HG03066 (cell line): ENCODE results near the gene UBA7.
"Not testable (repeated sequence)": the region's sequence is repeated elsewhere in the genome, so short reads cannot be mapped to it uniquely, and the experiment has no call there.

Experiments
- ATAC-seq: cut with Tn5 transposase; IDR thresholded peaks from one replicate; pipeline ENCODE4 v1.9.1; 2021; ENCODE audit warnings: low read depth; ENCODE audit not compliant: unreplicated experiment

UBA7 gene

GRCh38 chr3:49786357-49787181, 27.2 kb downstream of the UBA7 start, which contains the start of gene IP6K1:
Gene IP6K1 (minus strand): TSS chr3:49786542. CDS start chr3:49748040, 38,502 bp downstream.
- ATAC-seq = peak; percentile 99

GRCh38 chr3:49785565-49786356, 28.0 kb downstream of the UBA7 start:
- ATAC-seq = peak; percentile 37

GRCh38 chr3:49782277-49782676, 31.5 kb downstream of the UBA7 start:
- not testable (repeated sequence) for ATAC-seq

- no peak for ATAC-seq
Measured at GRCh38 chr3:49781415-49782199, 32.1 kb downstream of the UBA7 start.

- ATAC-seq = not testable (repeated sequence)
Measured at GRCh38 chr3:49780975-49781365, 32.8 kb downstream of the UBA7 start.

- ATAC-seq = no peak
Measured at GRCh38 chr3:49780080-49780974, 33.4 kb downstream of the UBA7 start.

- no peak for ATAC-seq
Measured at GRCh38 chr3:49779358-49780079, 34.2 kb downstream of the UBA7 start.

GRCh38 chr3:49776101-49776500, 37.7 kb downstream of the UBA7 start:
- ATAC-seq = not testable (repeated sequence)

- no peak for ATAC-seq
Measured at GRCh38 chr3:49775538-49775937, 38.2 kb downstream of the UBA7 start.

GRCh38 chr3:49772703-49773102, 41.0 kb downstream of the UBA7 start:
- no peak for ATAC-seq

GRCh38 chr3:49771340-49771938, 42.3 kb downstream of the UBA7 start:
- ATAC-seq = no peak

GRCh38 chr3:49769926-49770325, 43.8 kb downstream of the UBA7 start:
- ATAC-seq = no peak

- ATAC-seq = no peak
Measured at GRCh38 chr3:49769286-49769915, 44.4 kb downstream of the UBA7 start.

GRCh38 chr3:49763981-49764380, 49.8 kb downstream of the UBA7 start:
- no peak for ATAC-seq

GRCh38 chr3:49761661-49762060, 52.1 kb downstream of the UBA7 start:
- no peak for ATAC-seq

GRCh38 chr3:49759226-49759625, 54.5 kb downstream of the UBA7 start:
- no peak for ATAC-seq

GRCh38 chr3:49757197-49757596, 56.6 kb downstream of the UBA7 start:
- ATAC-seq = no peak

GRCh38 chr3:49756036-49756435, 57.7 kb downstream of the UBA7 start:
- no peak for ATAC-seq
